IMR-90 (cell line): ENCODE results near the gene AKAP6. TPM values are rescaled to one million over a fixed set of nuclear protein-coding genes. Genes with fewer than 3 reads are reported as not detected.

ENCODE experiments used
- ATAC-seq: fragments of 200-7000 bp; cut with Tn5 transposase; 2 replicates; pipeline ENCODE4 v1.9.1; 2020; ENCODE audit warnings: low read depth, mild to moderate bottlenecking, moderate library complexity
- BruUV-seq: library from RNA; stranded (reverse); fragments of 400-500 nt; replicated peaks from 2 replicates; lab custom pipeline; 2021; lab: Mats Ljungman, UMichigan
- CTCF ChIA-PET: fragments of 300-600 bp; formaldehyde crosslinking; extraction: SDS; loops from one replicate; lab custom pipeline; 2021; ENCODE audit warnings: antibody characterized with exemption; lab: Yijun Ruan, JAX
- POLR2A ChIA-PET: fragments of 300-600 bp; sonication (Branson Sonifier 250); formaldehyde crosslinking; loops from one replicate; lab custom pipeline; 2022; ENCODE audit warnings: antibody characterized with exemption; ENCODE audit not compliant: unreplicated experiment; lab: Charles Lee
- DNase-seq: peaks from one replicate; pipeline ENCODE4 v3.0.0; 2013
- H2AFZ ChIP-seq: replicated peaks from 2 replicates; pipeline ENCODE3; 2013; ENCODE audit warnings: low read length, mild to moderate bottlenecking; ENCODE audit not compliant: poor library complexity
- H2AK5ac ChIP-seq: 2 replicates; pipeline ENCODE4 v1.6.1; 2013; ENCODE audit warnings: low read depth, low read length, inconsistent platforms
- H2AK9ac ChIP-seq: replicated peaks from 2 replicates; pipeline ENCODE3; 2013; ENCODE audit warnings: mild to moderate bottlenecking, low read depth, low read length, moderate library complexity; ENCODE audit not compliant: poor library complexity
- H2BK120ac ChIP-seq: 2 replicates; pipeline ENCODE4 v1.6.1; 2013; ENCODE audit warnings: low read depth, low read length, inconsistent platforms
- H2BK15ac ChIP-seq: 3 replicates; pipeline ENCODE4 v1.6.1; 2013; ENCODE audit warnings: low read depth, low read length, inconsistent platforms
- H2BK20ac ChIP-seq: 2 replicates; pipeline ENCODE4 v1.6.1; 2013; ENCODE audit warnings: low read depth, mild to moderate bottlenecking, inconsistent platforms, low read length, moderate library complexity
- H2BK5ac ChIP-seq: 2 replicates; pipeline ENCODE4 v1.6.1; 2013; ENCODE audit warnings: mild to moderate bottlenecking, low read depth, low read length, inconsistent platforms; ENCODE audit not compliant: poor library complexity, severe bottlenecking
- H3K14ac ChIP-seq: replicated peaks from 2 replicates; pipeline ENCODE4 v1.6.1; 2013; ENCODE audit warnings: low read depth, low read length, inconsistent platforms
- H3K18ac ChIP-seq: 2 replicates; pipeline ENCODE4 v1.6.1; 2013; ENCODE audit warnings: low read depth, low read length, control low read depth
- H3K23ac ChIP-seq: 2 replicates; pipeline ENCODE4 v1.6.1; 2013; ENCODE audit warnings: low read depth, low read length, inconsistent platforms
- H3K27ac ChIP-seq: 2 replicates; pipeline ENCODE4 v1.5.1; 2013; ENCODE audit warnings: mild to moderate bottlenecking, control low read depth, low read length; ENCODE audit not compliant: insufficient read depth
- H3K27me3 ChIP-seq: 2 replicates; pipeline ENCODE4 v1.6.1; 2013; ENCODE audit warnings: low read length; ENCODE audit not compliant: control insufficient read depth, insufficient read depth
- H3K36me3 ChIP-seq: 2 replicates; pipeline ENCODE4 v1.6.1; 2013; ENCODE audit warnings: low read length, mixed read lengths; ENCODE audit not compliant: control insufficient read depth, insufficient read depth
- H3K4ac ChIP-seq: 2 replicates; pipeline ENCODE4 v1.6.1; 2013; ENCODE audit warnings: low read depth, low read length, inconsistent platforms
- H3K4me1 ChIP-seq: 2 replicates; pipeline ENCODE4 v1.6.1; 2013; ENCODE audit warnings: low read length, mixed read lengths; ENCODE audit not compliant: control insufficient read depth, insufficient read depth
- H3K4me2 ChIP-seq: 2 replicates; pipeline ENCODE4 v1.6.1; 2013; ENCODE audit warnings: low read depth, mild to moderate bottlenecking, control low read depth, low read length, moderate library complexity
- H3K4me3 ChIP-seq: 2 replicates; pipeline ENCODE4 v1.5.1; 2013; ENCODE audit warnings: low read depth, mild to moderate bottlenecking, control low read depth, low read length, moderate library complexity; ENCODE audit not compliant: insufficient read depth
- H3K56ac ChIP-seq: 2 replicates; pipeline ENCODE4 v1.6.1; 2013; ENCODE audit warnings: low read length, inconsistent platforms; ENCODE audit not compliant: insufficient read depth; ENCODE audit errors: extremely low read depth
- H3K79me1 ChIP-seq, 2 experiments: 2 replicates each; pipeline ENCODE4 v1.6.1; 2013; ENCODE audit warnings: low read length in 2 of 2, inconsistent platforms in 1 of 2, low read depth in 1 of 2
- H3K9ac ChIP-seq: 2 replicates; pipeline ENCODE4 v1.6.1; 2013; ENCODE audit warnings: low read depth, low read length, control low read depth
- H3K9me1 ChIP-seq: 2 replicates; pipeline ENCODE4 v1.6.1; 2013; ENCODE audit warnings: low read length, inconsistent platforms; ENCODE audit not compliant: insufficient read depth
- H3K9me3 ChIP-seq: 2 replicates; pipeline ENCODE4 v1.6.1; 2013; ENCODE audit warnings: low read length; ENCODE audit not compliant: control insufficient read depth, insufficient read depth
- H4K20me1 ChIP-seq: 2 replicates; pipeline ENCODE4 v1.6.1; 2013; ENCODE audit warnings: low read length, inconsistent platforms; ENCODE audit not compliant: insufficient read depth
- H4K5ac ChIP-seq: 2 replicates; pipeline ENCODE4 v1.6.1; 2013; ENCODE audit warnings: mild to moderate bottlenecking, low read depth, low read length, control low read depth
- H4K8ac ChIP-seq, 2 experiments: 2 replicates each; pipeline ENCODE4 v1.6.1; 2013; ENCODE audit warnings: low read depth in 2 of 2, low read length in 2 of 2, control low read depth in 1 of 2, inconsistent platforms in 1 of 2
- H4K91ac ChIP-seq: 2 replicates; pipeline ENCODE4 v1.6.1; 2013; ENCODE audit warnings: low read depth, low read length, inconsistent platforms; ENCODE audit not compliant: insufficient read depth
- BHLHE40 ChIP-seq: fragments of 150-350 bp; IDR thresholded peaks from 2 replicates; pipeline ENCODE4 v1.6.1; 2016; ENCODE audit warnings: mild to moderate bottlenecking, low read depth, low read length
- CHD1 ChIP-seq: IDR thresholded peaks from 2 replicates; pipeline ENCODE4 v1.6.1; 2012; ENCODE audit warnings: low read depth, low read length, improper control_type of control experiment
- CTCF ChIP-seq: conservative IDR thresholded peaks from 2 replicates; pipeline ENCODE4 v1.5.1; 2012; ENCODE audit warnings: mild to moderate bottlenecking, low read depth, low read length, improper control_type of control experiment
- FOS ChIP-seq: fragments of 150-350 bp; IDR thresholded peaks from 2 replicates; pipeline ENCODE4 v1.6.1; 2016; ENCODE audit warnings: low read depth, low read length
- MAFK ChIP-seq: IDR thresholded peaks from 2 replicates; pipeline ENCODE4 v1.6.1; 2012; ENCODE audit warnings: low read depth, low read length, improper control_type of control experiment
- RFX5 ChIP-seq: IDR thresholded peaks from 2 replicates; pipeline ENCODE4 v1.8.0; 2012; ENCODE audit warnings: low read depth, mild to moderate bottlenecking, low read length, moderate library complexity
- WGBS, 2 experiments: methylation state at CpG; one replicate each; pipeline versions ENCODE4 v1.1.5 to v1.1.7; 2013; ENCODE audit warnings: missing lambda C conversion rate in 2 of 2; ENCODE audit not compliant: insufficient read length in 1 of 2; ENCODE audit errors: extremely low coverage in 2 of 2; 5-methylcytosine and 5-hydroxymethylcytosine counted together
- dilution Hi-C: fragments of 300-500 bp; cut with HindIII; formaldehyde crosslinking; loops from one replicate; pipeline ENCODE4 v1.14.3; 2018; ENCODE audit warnings: low sequenced_read_pairs; ENCODE audit not compliant: unreplicated experiment
- in situ Hi-C: fragments of 300-500 bp; cut with MboI; formaldehyde crosslinking; loops from 3 replicates; pipeline ENCODE4 v1.14.3; 2019; ENCODE audit warnings: low sequenced_read_pairs, inconsistent platforms, mixed read lengths
- intact Hi-C: fragments of 100-400 bp; cut with micrococcal nuclease; formaldehyde crosslinking; loops from 2 replicates; pipeline ENCODE4 v1.10.0; 2022
- polyA plus RNA-seq, 3 experiments: library from polyadenylated mRNA; depleted of rRNA; stranded (reverse); fragments of >200 nt; gene quantifications; 2 replicates each; pipeline ENCODE4 v1.2.3, GENCODE V29; 2012; ENCODE audit warnings: low replicate concordance in 1 of 3
- total RNA-seq: library from RNA; depleted of rRNA; stranded (reverse); fragments of >200 nt; gene quantifications from 2 replicates; pipeline ENCODE4 v1.2.3, GENCODE V29; 2012

The AKAP6 gene
- total and polyA plus RNA-seq, 2 of the 4 experiments (the other 2 are of a cell fraction) = 0.22 to 1.6 TPM

GRCh38 chr14:32474478-32475195 is 145.5 kb downstream of the AKAP6 start:
- peak overlapping the region; percentile 90; the same call in 1 of the 2 replicates for H2AK5ac ChIP-seq
- dilution Hi-C loops (no loop called here), in situ Hi-C loops (loop anchor here (25.0 kb wide), 1 partner anchor 962 kb away; no protein-coding TSS in a partner anchor), intact Hi-C loops (loop anchor here (5.0 to 10.0 kb wide), 2 partner anchors 272 to 550 kb away; partner anchors contain the start of genes RNU6-7 and RNU6-8)
- no peak overlapping the region for H2AK9ac ChIP-seq
- no peaks in the 10 kb centered on the region for H3K79me1 ChIP-seq
- TF ChIP-seq RFX5 = no peak
- TF ChIP-seq CTCF = no peak
- no peak for TF ChIP-seq CHD1
- TF ChIP-seq FOS = no peak
- no peak for TF ChIP-seq MAFK
- no peak for TF ChIP-seq BHLHE40
- peak overlapping the region; percentile 28 for H2BK5ac ChIP-seq
- no peaks in the 10 kb centered on the region for H3K27me3 ChIP-seq
- peak overlapping the region; percentile 82 for H2BK15ac ChIP-seq
- ATAC-seq (no peak), DNase-seq (no peak)
- H3K4ac ChIP-seq = peak overlapping the region; percentile 55; the same call in 1 of the 2 replicates
- H4K20me1 ChIP-seq = no peaks in the 10 kb centered on the region
- no peak overlapping the region for H3K9ac ChIP-seq
- WGBS, 2 experiments = no CpG with 5 or more reads among the region's 5 CpGs
- H2AFZ ChIP-seq = no peak overlapping the region
- H3K4me3 ChIP-seq = no peak overlapping the region
- H3K14ac ChIP-seq = no peak overlapping the region; the same call in none of the 2 replicates
- no peak overlapping the region for H3K23ac ChIP-seq
- no peak overlapping the region for H3K27ac ChIP-seq
- H4K8ac ChIP-seq = peak overlapping the region in 1 of 2 experiments; percentile 80; a peak in 2 of 4 replicates
- BruUV-seq = no TSS peak
- peaks cover 15% of the 10 kb centered on the region for H3K9me1 ChIP-seq
- peak overlapping the region; percentile 60; the same call in 1 of the 2 replicates for H3K18ac ChIP-seq
- peak overlapping the region; percentile 78; the same call in 1 of the 2 replicates for H4K91ac ChIP-seq
- H3K56ac ChIP-seq = peak overlapping the region; percentile 16; the same call in 1 of the 2 replicates
- peak overlapping the region; percentile 70; the same call in 1 of the 2 replicates for H4K5ac ChIP-seq
- peaks cover 24% of the 10 kb centered on the region for H3K4me1 ChIP-seq
- no peak overlapping the region for H3K4me2 ChIP-seq
- no peaks in the 10 kb centered on the region for H3K36me3 ChIP-seq
- ChIA-PET CTCF (interaction anchor here (1.0 to 1.2 kb wide), 2 partner anchors 39 to 64 kb away, joined by 3 to 4 read pairs; no protein-coding TSS in a partner anchor), POLR2A (interaction anchor here (0.6 kb wide), 2 partner anchors 16 to 82 kb away, joined by 3 to 4 read pairs; no protein-coding TSS in a partner anchor)
- H2BK20ac ChIP-seq = peak overlapping the region; percentile 89
- H3K9me3 ChIP-seq = no peaks in the 10 kb centered on the region
- H2BK120ac ChIP-seq = peak overlapping the region; percentile 70
